Vagina (tissue), 2 donors: Measurements from ENCODE around the gene NAA80.
A peak's percentile ranks its signal among the peaks of the same experiment; 100 is the strongest.

ENCODE experiments used
- POLR2A ChIP-seq, 2 donors: fragments of 450-650 bp; IDR thresholded peaks; one replicate each; pipeline ENCODE4 v1.6.1; 2017; ENCODE audit warnings: antibody characterized with exemption in 2 of 2, mild to moderate bottlenecking in 2 of 2, moderate library complexity in 2 of 2
- POLR2AphosphoS5 ChIP-seq, 2 donors: sonication (generic); formaldehyde crosslinking; IDR thresholded peaks; one replicate each; pipeline ENCODE4 v1.9.0; 2017; ENCODE audit warnings: antibody characterized with exemption in 2 of 2, mild to moderate bottlenecking in 2 of 2, low read depth in 1 of 2; ENCODE audit not compliant: insufficient read depth in 1 of 2
- TF ChIP-seq, protein P1 (sequence below), 3 experiments: fragments of 450-650 bp in 2 of 3; fragments of 200-600 bp in 1 of 3; sonication (generic) in 1 of 3; IDR thresholded peaks; one replicate each; pipeline ENCODE4 v1.5.1; 2017 to 2019; ENCODE audit warnings: antibody characterized with exemption in 3 of 3, mild to moderate bottlenecking in 2 of 3, moderate library complexity in 2 of 3

DNA sequence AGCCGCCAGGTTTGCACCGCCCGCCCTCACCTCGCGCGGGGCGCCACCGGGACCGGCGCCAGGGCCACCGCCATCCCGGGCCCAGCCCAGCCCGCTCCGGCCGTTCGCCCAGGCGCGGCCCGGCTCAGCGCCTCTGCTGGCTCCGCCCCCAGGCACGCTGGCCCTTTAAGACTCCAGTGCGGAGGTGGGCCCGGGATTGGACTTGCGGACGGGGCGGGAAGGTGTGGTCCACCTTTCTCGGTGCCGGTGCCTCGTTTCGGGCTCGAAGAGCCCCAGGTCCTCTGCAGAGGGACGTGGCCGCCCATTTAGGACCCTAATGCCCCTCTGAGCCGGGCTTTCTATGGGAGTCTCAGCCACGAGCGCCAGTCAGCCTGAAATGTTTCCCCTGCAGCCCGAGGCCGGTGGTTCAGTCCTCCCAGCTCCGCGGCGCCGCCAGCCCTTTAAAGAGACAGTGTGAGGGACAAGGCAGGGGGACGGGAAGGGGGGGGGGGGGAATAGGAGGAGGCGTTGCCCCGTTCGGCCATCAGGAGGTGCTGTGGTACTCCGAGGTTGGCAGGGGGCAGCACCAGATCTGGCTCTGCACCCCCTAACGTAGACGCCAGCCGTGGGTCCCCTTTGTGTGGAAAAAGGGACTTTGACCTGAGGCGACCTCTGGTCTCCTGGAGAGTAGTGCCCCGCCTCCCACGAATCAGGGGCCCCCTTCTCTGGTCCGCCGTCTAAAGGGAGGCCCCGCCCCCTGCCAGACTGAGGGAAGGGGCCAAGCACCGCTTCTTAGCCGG, 22.3 kb upstream of the NAA80 start:
- TF ChIP-seq, protein P1, sequence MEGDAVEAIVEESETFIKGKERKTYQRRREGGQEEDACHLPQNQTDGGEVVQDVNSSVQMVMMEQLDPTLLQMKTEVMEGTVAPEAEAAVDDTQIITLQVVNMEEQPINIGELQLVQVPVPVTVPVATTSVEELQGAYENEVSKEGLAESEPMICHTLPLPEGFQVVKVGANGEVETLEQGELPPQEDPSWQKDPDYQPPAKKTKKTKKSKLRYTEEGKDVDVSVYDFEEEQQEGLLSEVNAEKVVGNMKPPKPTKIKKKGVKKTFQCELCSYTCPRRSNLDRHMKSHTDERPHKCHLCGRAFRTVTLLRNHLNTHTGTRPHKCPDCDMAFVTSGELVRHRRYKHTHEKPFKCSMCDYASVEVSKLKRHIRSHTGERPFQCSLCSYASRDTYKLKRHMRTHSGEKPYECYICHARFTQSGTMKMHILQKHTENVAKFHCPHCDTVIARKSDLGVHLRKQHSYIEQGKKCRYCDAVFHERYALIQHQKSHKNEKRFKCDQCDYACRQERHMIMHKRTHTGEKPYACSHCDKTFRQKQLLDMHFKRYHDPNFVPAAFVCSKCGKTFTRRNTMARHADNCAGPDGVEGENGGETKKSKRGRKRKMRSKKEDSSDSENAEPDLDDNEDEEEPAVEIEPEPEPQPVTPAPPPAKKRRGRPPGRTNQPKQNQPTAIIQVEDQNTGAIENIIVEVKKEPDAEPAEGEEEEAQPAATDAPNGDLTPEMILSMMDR (IDR thresholded peaks at IDR 0.05): peak in 1 of 3 experiments; percentile 39
- TF ChIP-seq POLR2AphosphoS5 (IDR thresholded peaks at IDR 0.05; ENCODE audit: insufficient read depth in 1 of 2, low read depth in 1 of 2) (peak; percentile 56 to 76), POLR2A (IDR thresholded peaks at IDR 0.05) (no peak)
